ENCODE results near the gene RNF227. TPM values are rescaled to one million over a fixed set of nuclear protein-coding genes. Genes with fewer than 3 reads are reported as not detected.

RNF227 gene
- total RNA-seq (2021) (0.83 and 1.1 TPM in 2 replicates), Bru-seq, nascent RNA (percentile 50 among the genes with signal in this experiment), BruChase-seq, experiment 1, labeled RNA remaining after a 2-hour chase (percentile 58 among the genes with signal in this experiment), BruChase-seq, experiment 2, labeled RNA remaining after a 6-hour chase (percentile 56 among the genes with signal in this experiment)
- long read RNA-seq, partial matches to known transcripts, result 0 of 4 reads
- long read RNA-seq, other reads (novel, unspliced or antisense), result 0 of 4 reads

DNA sequence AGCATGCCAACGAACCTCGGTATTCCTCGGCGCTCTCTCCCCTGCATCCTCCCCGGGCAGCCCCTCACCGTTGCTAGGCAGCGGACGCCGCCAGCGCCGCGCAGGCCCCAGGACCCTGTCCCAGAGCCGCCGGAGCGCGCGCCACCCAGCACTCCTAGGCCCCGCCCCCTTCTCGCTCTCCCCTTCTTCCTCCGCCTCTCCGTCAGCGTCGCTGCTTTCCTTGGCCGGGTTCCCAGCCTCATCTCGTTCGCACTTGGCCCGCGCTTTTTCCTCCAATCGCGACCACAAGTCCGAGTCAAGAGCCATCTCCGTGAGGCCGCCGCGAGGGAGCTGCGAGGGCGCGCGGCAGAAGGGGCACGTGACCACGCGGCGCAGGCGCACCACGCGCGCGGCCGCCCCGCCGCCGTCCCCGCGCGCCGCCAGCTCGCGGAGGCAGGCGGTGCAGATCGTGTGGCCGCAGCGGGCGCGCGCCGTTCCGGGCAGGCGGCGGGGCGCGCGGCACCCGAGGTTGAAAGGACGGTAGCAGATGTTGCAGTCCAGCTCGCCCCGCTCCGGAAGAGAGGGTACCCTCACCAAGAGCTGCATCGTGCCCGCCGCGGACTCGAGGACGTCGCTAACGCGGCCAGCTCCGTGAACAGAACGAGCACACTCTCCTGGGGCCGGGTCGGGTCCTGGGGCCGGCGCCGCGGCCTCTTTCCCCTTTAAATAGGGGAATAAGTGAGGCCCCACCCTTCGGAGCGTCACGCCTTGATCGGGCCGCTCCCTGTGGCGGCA is at the start of gene RNF227:
Gene RNF227 (minus strand): TSS at position 679 of the 774 bp plus-strand sequence. CDS start 94 bp downstream, at position 585.
- POLR2A ChIA-PET (ENCODE audit: low non-redundant PET), result interaction anchor here (0.6 kb wide), 1 partner anchor 14 kb away, joined by 3 read pairs; the partner anchor contains the start of gene KCNAB3
- peak; percentile 98 for DNase-seq (ENCODE audit: low spot score)
- intact Hi-C loops (cut with micrococcal nuclease; ENCODE audit: unreplicated experiment), result no loop called here
- Histone ChIP-seq H3K27me3 (replicated peaks; ENCODE audit: insufficient read depth, low read depth, low read length, poor library complexity) (no peaks in the 10 kb centered on the region), H3K4me3 (ENCODE audit: low read depth, low read length, poor library complexity, severe bottlenecking) (peak within 1 kb of the TSS; percentile 53), H3K27ac (ENCODE audit: low read depth, low read length, poor library complexity, severe bottlenecking) (peak within 1 kb of the TSS; percentile 76), H3K9me3 (ENCODE audit: low read depth, low read length, poor library complexity, severe bottlenecking) (no peaks in the 10 kb centered on the region), H3K4me1 (ENCODE audit: insufficient read depth, low read length, poor library complexity, severe bottlenecking) (peaks cover 15% of the 10 kb centered on the region), H3K36me3 (ENCODE audit: insufficient read depth, low read length, poor library complexity, severe bottlenecking) (peaks cover 20% of the 10 kb centered on the region)
- no peak for TF ChIP-seq EZH2 (IDR thresholded peaks at IDR 0.05; ENCODE audit: borderline replicate concordance, low read depth, low read length, poor library complexity, severe bottlenecking)
- TF ChIP-seq, protein P1, sequence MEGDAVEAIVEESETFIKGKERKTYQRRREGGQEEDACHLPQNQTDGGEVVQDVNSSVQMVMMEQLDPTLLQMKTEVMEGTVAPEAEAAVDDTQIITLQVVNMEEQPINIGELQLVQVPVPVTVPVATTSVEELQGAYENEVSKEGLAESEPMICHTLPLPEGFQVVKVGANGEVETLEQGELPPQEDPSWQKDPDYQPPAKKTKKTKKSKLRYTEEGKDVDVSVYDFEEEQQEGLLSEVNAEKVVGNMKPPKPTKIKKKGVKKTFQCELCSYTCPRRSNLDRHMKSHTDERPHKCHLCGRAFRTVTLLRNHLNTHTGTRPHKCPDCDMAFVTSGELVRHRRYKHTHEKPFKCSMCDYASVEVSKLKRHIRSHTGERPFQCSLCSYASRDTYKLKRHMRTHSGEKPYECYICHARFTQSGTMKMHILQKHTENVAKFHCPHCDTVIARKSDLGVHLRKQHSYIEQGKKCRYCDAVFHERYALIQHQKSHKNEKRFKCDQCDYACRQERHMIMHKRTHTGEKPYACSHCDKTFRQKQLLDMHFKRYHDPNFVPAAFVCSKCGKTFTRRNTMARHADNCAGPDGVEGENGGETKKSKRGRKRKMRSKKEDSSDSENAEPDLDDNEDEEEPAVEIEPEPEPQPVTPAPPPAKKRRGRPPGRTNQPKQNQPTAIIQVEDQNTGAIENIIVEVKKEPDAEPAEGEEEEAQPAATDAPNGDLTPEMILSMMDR (conservative IDR thresholded peaks at IDR 0.05; ENCODE audit: low read depth, low read length), result no peak
- BruUV-seq (replicated peaks), result no TSS peak
- CTCF ChIA-PET, result no interaction called here

DNA sequence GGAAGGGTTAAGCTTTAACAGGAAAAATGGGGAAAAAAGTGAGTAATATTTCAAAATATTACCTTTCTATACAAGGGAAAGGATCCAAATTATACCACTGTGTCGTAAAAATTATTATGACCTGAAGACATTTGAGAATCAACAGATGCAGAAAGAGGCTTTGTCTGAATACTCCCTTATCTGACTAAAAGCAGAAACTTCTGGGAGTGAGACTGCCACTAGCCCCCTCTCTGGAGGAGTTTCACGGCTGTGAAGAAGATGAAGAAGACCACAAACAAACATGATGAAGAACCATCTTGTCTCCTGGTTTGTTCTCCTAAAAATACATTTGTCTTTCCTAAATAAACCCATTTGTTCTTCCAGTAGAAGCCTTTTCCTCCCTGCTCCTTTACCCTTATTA is 45.3 kb upstream of the RNF227 start:
- intact Hi-C loops (cut with micrococcal nuclease; ENCODE audit: unreplicated experiment), result no loop called here
- CTCF ChIA-PET, result no interaction called here
- no TSS peak for BruUV-seq (replicated peaks)
- Histone ChIP-seq H3K9me3 (ENCODE audit: low read depth, low read length, poor library complexity, severe bottlenecking) (no peaks in the 10 kb centered on the region), H3K4me3 (ENCODE audit: low read depth, low read length, poor library complexity, severe bottlenecking) (no peak overlapping the region), H3K27ac (ENCODE audit: low read depth, low read length, poor library complexity, severe bottlenecking) (no peak overlapping the region), H3K4me1 (ENCODE audit: insufficient read depth, low read length, poor library complexity, severe bottlenecking) (no peaks in the 10 kb centered on the region), H3K27me3 (replicated peaks; ENCODE audit: insufficient read depth, low read depth, low read length, poor library complexity) (no peaks in the 10 kb centered on the region), H3K36me3 (ENCODE audit: insufficient read depth, low read length, poor library complexity, severe bottlenecking) (no peaks in the 10 kb centered on the region)
- POLR2A ChIA-PET (ENCODE audit: low non-redundant PET), result no interaction called here
- no peak for DNase-seq (ENCODE audit: low spot score)
- TF ChIP-seq, protein P1 (conservative IDR thresholded peaks at IDR 0.05; ENCODE audit: low read depth, low read length), result no peak
- no peak for TF ChIP-seq EZH2 (IDR thresholded peaks at IDR 0.05; ENCODE audit: borderline replicate concordance, low read depth, low read length, poor library complexity, severe bottlenecking)

DNA sequence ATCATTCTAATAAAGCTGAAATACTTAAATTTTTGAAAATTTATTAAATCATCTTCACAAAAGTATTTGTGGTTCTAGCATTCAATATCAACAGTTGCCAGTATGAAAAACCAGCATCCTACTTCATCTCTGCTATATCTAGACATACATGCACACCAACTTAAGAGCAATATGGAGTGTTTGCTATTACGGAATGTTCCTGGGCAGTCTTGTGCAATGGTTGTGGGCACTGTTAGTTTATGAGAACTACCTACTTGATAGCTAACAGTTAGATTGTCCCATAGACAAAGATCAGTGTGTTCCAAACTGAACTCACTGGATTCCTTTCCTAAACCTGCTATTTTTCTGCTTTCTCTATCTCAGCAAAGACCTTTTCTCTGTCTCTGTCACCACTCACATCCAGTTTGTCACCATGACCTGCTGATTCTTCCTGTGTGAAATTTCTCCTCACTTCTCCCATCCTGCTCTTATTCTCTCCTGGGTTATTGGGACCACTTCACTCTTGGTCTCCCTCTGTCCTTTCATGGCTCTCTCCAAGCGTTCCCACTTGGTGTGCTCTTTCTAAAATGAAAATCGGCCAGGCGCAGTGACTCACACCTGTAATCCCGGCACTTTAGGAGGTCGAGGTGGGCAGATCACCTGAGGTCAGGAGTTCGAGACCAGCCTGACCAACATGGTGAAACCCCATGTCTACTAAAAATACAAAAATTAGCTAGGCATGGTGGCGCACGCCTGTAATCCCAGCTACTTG is 43.6 kb upstream of the RNF227 start:
- CTCF ChIA-PET, result no interaction called here
- no peak for DNase-seq (ENCODE audit: low spot score)
- no peak overlapping the region for H3K27ac ChIP-seq (ENCODE audit: low read depth, low read length, poor library complexity, severe bottlenecking)
- H3K9me3 ChIP-seq (ENCODE audit: low read depth, low read length, poor library complexity, severe bottlenecking), result no peaks in the 10 kb centered on the region
- no peak for TF ChIP-seq EZH2 (IDR thresholded peaks at IDR 0.05; ENCODE audit: borderline replicate concordance, low read depth, low read length, poor library complexity, severe bottlenecking)
- TF ChIP-seq, protein P1 (conservative IDR thresholded peaks at IDR 0.05; ENCODE audit: low read depth, low read length), result no peak
- no peak overlapping the region for H3K4me3 ChIP-seq (ENCODE audit: low read depth, low read length, poor library complexity, severe bottlenecking)
- no peaks in the 10 kb centered on the region for H3K27me3 ChIP-seq (replicated peaks; ENCODE audit: insufficient read depth, low read depth, low read length, poor library complexity)
- intact Hi-C loops (cut with micrococcal nuclease; ENCODE audit: unreplicated experiment), result no loop called here
- no TSS peak for BruUV-seq (replicated peaks)
- POLR2A ChIA-PET (ENCODE audit: low non-redundant PET), result no interaction called here
- H3K4me1 ChIP-seq (ENCODE audit: insufficient read depth, low read length, poor library complexity, severe bottlenecking), result no peaks in the 10 kb centered on the region
- H3K36me3 ChIP-seq (ENCODE audit: insufficient read depth, low read length, poor library complexity, severe bottlenecking), result no peaks in the 10 kb centered on the region

All from A673 (cell line).